A549 treated with ZK216348 at 1 μM for 4 hours (cell line): ENCODE data around the gene TNFAIP1. TPM values are rescaled to one million over a fixed set of nuclear protein-coding genes. Genes with fewer than 3 reads are reported as not detected.

Experiments used
- total RNA-seq: library from RNA; stranded (reverse); fragments of 200-300 nt; extraction: Qiagen RNA extraction; gene quantifications from 5 replicates; pipeline ENCODE4 v1.2.3, GENCODE V29; 2022; ENCODE audit warnings: low read depth

TNFAIP1 gene, protein sequence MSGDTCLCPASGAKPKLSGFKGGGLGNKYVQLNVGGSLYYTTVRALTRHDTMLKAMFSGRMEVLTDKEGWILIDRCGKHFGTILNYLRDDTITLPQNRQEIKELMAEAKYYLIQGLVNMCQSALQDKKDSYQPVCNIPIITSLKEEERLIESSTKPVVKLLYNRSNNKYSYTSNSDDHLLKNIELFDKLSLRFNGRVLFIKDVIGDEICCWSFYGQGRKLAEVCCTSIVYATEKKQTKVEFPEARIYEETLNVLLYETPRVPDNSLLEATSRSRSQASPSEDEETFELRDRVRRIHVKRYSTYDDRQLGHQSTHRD
- total RNA-seq: 39.5 to 53.9 TPM (median 49.0 TPM) in 5 replicates

DNA sequence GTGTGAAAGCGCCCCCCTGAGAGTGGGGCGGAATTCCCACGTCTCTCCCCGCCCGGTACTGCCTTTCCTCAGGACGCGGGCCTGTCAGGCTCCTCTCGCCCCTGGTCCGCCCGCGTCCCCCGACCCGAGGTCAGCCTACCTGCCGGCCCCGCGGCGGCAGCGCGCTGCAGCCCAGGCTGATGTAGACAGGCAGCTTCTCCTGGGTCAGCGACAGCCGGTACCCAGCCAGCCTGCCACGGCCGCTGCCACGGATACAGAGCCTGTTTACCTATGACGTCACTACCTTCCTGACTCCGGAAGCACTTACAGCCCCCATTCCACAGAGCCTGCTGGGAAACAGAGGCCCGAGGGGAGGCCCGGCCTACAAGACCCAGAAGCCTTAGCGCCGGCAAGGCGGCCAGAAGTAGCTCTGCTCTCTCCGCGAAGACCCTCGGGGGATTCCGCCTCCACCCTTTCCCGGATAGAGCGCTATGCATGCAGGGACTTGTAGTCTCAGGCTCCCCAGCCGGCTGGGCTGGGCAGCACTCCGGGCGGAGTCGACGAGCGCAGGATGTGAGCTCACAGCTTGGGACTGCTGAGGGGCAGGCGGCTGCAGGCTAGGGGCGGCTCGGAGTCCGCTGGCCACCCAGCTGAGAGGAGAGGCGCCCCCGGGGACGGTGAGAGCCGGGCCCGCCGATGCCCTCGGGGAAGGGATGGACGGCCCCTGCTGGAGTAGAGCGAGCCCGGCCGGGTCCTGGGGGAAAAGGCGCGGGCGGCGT lies at the start of gene TNFAIP1, which contains the start of gene IFT20:
TSS of gene TNFAIP1 (plus strand) at position 561 of the 758 bp plus-strand sequence. CDS start 3,761 bp downstream, outside the sequence.
TSS of gene IFT20 (minus strand) at position 272 of the 758 bp plus-strand sequence. CDS start 3,487 bp downstream, outside the sequence.

DNA sequence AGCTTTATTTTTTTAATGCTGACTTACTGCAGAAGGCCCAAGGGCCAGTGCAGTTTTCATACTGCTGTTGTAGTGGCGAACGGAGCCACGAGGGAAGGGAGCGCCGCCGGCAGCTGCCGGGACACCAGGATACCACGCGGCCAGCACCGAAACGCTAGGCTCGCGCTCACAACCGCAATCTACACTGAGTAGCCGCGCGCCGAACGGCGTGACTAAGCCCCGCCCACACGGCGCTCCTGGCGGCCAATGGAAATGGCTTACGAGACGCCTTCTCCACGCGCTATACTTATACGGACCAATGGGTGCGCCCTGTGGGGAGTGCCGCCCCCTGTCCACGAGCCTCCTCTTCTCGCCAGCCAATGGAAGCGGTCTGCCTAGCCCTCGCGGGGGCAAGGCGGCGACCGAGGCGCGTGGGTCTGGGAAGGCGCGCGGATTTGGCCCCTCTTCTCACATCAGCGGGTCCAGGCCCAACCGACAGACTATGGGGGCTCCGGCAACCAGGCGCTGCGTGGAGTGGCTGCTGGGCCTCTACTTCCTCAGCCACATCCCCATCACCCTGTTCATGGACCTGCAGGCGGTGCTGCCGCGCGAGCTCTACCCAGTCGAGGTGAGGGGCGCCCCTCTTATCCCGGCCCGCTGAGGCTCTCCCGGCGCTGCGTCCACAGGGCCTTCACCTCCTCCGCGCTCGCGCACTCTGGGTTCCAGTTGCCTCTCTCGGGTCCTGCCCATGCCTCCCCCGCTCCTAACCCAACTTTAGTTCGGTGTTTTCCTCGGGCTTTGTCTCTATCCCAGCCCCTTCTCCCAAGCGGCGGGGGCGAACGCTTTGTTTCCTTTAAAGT lies 16.6 kb upstream of the TNFAIP1 start, which contains the start of gene TMEM97:
TSS of gene TMEM97 (plus strand) at position 442 of the 839 bp plus-strand sequence. CDS start at position 482, 40 bp downstream.

DNA sequence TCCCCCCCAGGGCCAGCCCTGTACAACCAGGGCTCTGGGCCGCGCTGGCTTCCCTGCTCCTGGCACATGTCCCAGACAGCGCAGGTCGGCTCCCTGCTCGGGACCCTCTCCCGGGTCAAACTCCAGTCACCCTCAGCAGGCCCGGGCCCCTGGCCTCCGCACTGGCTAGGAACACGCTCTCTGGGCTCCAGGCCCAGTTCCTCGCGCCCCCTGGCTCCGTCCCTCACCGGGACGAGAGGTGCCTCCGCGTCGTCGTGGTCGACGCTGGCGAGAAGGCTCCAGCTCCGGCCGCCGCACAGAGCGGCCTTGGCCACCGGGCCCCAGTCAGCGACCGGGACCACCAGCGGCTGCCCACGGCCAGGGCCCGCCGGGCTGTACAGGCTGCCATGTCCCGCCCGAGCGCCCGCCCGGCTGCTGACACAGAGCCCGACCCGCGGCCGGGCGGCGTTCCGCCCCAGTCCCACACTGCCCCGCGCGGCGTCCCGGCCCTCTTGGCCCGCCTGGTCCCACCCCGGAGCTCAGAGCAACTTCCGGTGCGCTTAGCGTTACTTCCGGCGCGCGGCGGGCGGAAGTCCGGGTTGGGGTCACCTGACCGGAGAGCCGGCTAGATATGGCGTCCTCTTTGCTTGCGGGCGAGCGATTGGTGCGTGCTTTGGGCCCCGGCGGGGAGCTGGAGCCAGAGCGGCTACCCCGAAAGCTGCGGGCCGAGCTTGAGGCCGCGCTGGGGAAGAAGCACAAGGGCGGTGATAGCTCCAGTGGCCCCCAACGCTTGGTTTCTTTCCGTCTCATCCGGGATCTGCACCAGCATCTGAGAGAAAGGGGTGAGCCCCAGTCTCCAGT lies 21.7 kb downstream of the TNFAIP1 start, which contains the start of gene POLDIP2:
TSS of gene POLDIP2 (minus strand) at position 467 of the 840 bp plus-strand sequence. CDS start at position 388, 79 bp downstream.

DNA sequence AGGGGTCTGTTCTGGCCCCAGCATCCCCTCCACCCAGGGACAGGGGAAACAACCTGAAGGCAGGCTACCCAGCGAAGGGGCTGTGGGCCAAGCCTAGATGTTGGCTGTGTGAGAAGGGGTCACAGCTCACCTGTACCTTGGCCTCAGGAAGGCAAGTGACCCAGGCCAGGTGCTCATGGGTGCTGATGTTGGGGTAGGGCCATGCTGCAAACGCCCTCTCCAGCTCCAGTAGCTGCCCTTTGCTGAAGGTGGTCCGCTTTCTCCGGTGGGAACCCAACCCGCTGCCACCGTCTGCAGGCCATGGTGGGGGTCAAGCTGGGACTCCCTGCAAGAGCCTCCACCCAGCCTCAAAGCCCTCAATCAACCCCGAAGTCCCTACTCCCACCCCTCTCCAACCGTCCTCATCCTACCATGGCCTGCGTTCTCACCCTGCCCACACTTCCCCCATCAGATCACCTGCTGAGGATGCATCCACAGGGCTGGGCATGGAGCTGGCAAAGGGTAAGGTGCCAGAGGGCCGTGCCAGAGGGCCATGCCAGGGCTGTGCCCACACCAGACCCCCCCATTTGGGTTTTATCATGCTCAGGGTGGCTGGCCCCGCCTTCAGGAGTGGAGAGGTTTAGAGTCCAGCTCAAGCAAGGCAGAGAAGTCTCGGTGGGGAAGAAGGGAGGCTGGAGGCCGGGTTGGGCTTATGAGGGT lies 29.3 kb downstream of the TNFAIP1 start, which contains the start of gene SEBOX:
TSS of gene SEBOX (minus strand) at position 535 of the 699 bp plus-strand sequence. CDS start at position 487, 48 bp downstream.

DNA sequence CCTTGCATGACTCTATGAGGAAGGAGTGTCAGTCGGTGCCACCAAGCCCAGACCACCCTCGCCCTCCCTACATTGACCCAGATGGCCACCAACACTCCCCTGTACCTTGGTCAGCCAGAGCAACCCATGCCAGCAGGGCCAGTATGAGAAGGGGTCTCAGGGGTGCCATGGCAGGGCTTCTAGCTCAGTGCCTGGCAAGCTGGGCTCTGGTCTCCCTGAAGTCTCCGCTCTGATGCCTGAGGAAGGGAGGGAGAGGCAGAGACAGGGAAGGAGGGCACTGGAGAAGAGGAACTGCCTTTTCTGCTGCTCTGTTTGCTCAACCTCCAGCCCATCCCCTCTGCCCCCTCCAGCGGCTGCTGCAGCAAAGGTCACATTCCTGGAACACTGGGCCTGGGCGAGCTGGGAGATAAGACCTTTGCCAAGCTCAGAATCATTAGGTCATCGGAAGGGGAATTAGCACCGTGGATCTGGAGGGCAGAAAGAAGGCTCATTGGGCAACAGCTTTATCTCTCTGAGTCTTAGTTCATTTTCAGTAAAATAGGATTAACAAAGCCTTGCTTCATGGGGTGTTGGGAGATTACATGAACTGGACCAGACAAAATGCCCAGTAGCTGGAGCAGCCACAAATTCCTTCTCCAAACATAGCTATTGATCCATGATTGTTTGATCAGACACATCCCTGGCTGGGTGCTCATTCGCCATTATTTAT lies 34.6 kb downstream of the TNFAIP1 start, which contains the start of gene VTN:
TSS of gene VTN (minus strand) at position 273 of the 709 bp plus-strand sequence. CDS start at position 169, 104 bp downstream.

DNA sequence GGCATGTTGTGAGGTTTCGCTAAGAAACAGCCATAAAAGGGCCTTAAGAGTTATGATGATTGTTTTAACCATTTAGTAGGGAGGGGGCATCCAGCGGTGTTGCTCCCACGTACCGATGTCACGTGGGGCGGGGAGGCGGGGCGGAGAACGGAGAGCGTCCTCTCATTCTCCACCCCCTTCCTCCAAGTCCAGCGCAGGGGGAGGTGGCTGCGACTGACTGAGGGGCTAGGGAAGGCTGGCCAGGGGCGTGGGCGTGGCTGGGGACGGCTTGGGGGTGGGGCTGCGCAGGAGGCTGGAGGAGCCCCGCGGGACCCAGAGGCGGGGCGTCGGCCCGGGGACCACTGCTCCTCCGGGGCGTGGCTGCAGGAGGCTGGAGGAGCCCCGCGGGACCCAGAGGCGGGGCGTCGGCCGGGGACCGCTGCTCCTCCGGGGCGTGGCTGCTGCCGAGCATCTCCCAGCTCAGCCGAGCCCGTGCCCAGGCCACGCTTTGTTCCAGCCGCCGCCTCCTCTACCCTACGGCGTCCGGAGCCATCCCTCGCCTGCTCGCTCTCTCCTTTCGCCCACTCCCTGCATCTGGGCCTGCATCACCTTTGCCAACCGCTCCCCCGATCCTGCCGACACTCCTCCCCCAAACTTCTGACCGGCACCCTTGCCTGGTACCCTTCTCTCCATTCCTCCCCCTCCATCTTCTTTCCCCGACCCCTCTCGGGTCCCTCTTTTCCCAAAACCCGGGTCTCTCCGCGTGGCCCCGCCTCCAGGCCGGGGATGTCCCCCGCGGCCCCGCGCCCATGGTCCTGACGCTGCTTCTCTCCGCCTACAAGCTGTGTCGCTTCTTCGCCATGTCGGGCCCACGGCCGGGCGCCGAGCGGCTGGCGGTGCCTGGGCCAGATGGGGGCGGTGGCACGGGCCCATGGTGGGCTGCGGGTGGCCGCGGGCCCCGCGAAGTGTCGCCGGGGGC lies 36.0 kb downstream of the TNFAIP1 start, which contains the start of gene SARM1:
TSS of gene SARM1 (plus strand) at position 450 of the 958 bp plus-strand sequence. CDS start at position 789, 339 bp downstream.

Other genes starting within 250 kb of the TNFAIP1 start
- gene TMEM97, start 16.6 kb upstream of the TNFAIP1 start, total RNA-seq: 44.8 to 66.3 TPM (median 48.3 TPM) in 5 replicates
- gene IFT20, start 289 bp upstream of the TNFAIP1 start, total RNA-seq: 50.5 to 59.6 TPM (median 54.2 TPM) in 5 replicates
- gene POLDIP2, start 21.8 kb downstream of the TNFAIP1 start, total RNA-seq: 124 to 172 TPM (median 167 TPM) in 5 replicates
- gene SEBOX, start 29.4 kb downstream of the TNFAIP1 start, total RNA-seq: not detected in 5 replicates
- gene VTN, start 34.5 kb downstream of the TNFAIP1 start, total RNA-seq: 16.2 to 21.8 TPM (median 18.5 TPM) in 5 replicates
- 4.8 to 7.8 TPM (median 5.4 TPM) in 5 replicates for gene SARM1, start 35.9 kb downstream of the TNFAIP1 start, total RNA-seq
- gene SLC46A1, start 70.5 kb downstream of the TNFAIP1 start, total RNA-seq: 13.8 to 24.9 TPM (median 20.2 TPM) in 5 replicates
- gene SLC13A2, start 137.9 kb downstream of the TNFAIP1 start, total RNA-seq: 0.08 to 0.20 TPM (median 0.16 TPM) in 5 replicates
- gene FOXN1, start 170.6 kb downstream of the TNFAIP1 start, total RNA-seq: 0.05 to 0.07 TPM in 2 of 5 replicates, not detected in the others
- 21.0 to 36.1 TPM (median 33.5 TPM) in 5 replicates for gene UNC119, start 216.9 kb downstream of the TNFAIP1 start, total RNA-seq
- gene PIGS, start 235.8 kb downstream of the TNFAIP1 start, total RNA-seq: 53.5 to 67.3 TPM (median 60.9 TPM) in 5 replicates
- gene ALDOC, start 241.1 kb downstream of the TNFAIP1 start, total RNA-seq: 2.0 to 3.2 TPM (median 2.1 TPM) in 5 replicates